Measurements from ENCODE around the gene DLGAP3.
A peak's percentile ranks its signal among the peaks of the same experiment; 100 is the strongest.

The DLGAP3 gene

GRCh38 chr1:34918977-34919561, 10.4 kb downstream of the DLGAP3 start:
- H3K4me3 Mint-ChIP-seq = no peak overlapping the region
- no peaks in the 10 kb centered on the region for H3K4me1 Mint-ChIP-seq
- no peak for DNase-seq (ENCODE audit: low spot score in 2 of 2)
- H3K9me3 Mint-ChIP-seq = no peaks in the 10 kb centered on the region
- ATAC-seq = peak; percentile 31
- H3K27ac Mint-ChIP-seq = no peak overlapping the region
- no peaks in the 10 kb centered on the region for H3K36me3 Mint-ChIP-seq

- no peak for DNase-seq (ENCODE audit: low spot score in 2 of 2)
- no peak overlapping the region for H3K27ac Mint-ChIP-seq
Observed at GRCh38 chr1:34918386-34918976, 11.0 kb downstream of the DLGAP3 start.

GRCh38 chr1:34917017-34917416, 12.4 kb downstream of the DLGAP3 start:
- no peaks in the 10 kb centered on the region for H3K4me1 Mint-ChIP-seq
- ATAC-seq (no peak), DNase-seq (ENCODE audit: low spot score in 2 of 2) (no peak)
- H3K4me3 Mint-ChIP-seq = no peak overlapping the region
- H3K9me3 Mint-ChIP-seq = no peaks in the 10 kb centered on the region
- no peak overlapping the region for H3K27ac Mint-ChIP-seq
- no peaks in the 10 kb centered on the region for H3K36me3 Mint-ChIP-seq

More at GRCh38 chr1:34918386-34918976, 11.0 kb downstream of the DLGAP3 start:
- Mint-ChIP-seq H3K9me3 (no peaks in the 10 kb centered on the region), H3K36me3 (no peaks in the 10 kb centered on the region), H3K4me1 (no peaks in the 10 kb centered on the region), H3K4me3 (no peak overlapping the region)
- peak; percentile 15 for ATAC-seq

GRCh38 chr1:34916104-34916503, 13.3 kb downstream of the DLGAP3 start:
- Mint-ChIP-seq H3K27ac (no peak overlapping the region), H3K36me3 (no peaks in the 10 kb centered on the region), H3K9me3 (no peaks in the 10 kb centered on the region), H3K4me3 (no peak overlapping the region), H3K4me1 (no peaks in the 10 kb centered on the region)
- no peak for DNase-seq (ENCODE audit: low spot score in 2 of 2)
- ATAC-seq = no peak

GRCh38 chr1:34915521-34915920, 13.9 kb downstream of the DLGAP3 start:
- Mint-ChIP-seq H3K36me3 (no peaks in the 10 kb centered on the region), H3K27ac (no peak overlapping the region), H3K4me1 (no peaks in the 10 kb centered on the region), H3K9me3 (no peaks in the 10 kb centered on the region), H3K4me3 (no peak overlapping the region)
- DNase-seq (ENCODE audit: low spot score in 2 of 2) (no peak), ATAC-seq (no peak)

- H3K4me3 Mint-ChIP-seq = no peak overlapping the region
- no peaks in the 10 kb centered on the region for H3K36me3 Mint-ChIP-seq
- no peak overlapping the region for H3K27ac Mint-ChIP-seq
- H3K9me3 Mint-ChIP-seq = no peaks in the 10 kb centered on the region
- DNase-seq (ENCODE audit: low spot score in 2 of 2) (no peak), ATAC-seq (no peak)
- H3K4me1 Mint-ChIP-seq = no peaks in the 10 kb centered on the region
Observed at GRCh38 chr1:34914958-34915357, 14.5 kb downstream of the DLGAP3 start.

- no peaks in the 10 kb centered on the region for H3K4me1 Mint-ChIP-seq
- ATAC-seq (no peak), DNase-seq (ENCODE audit: low spot score in 2 of 2) (no peak)
- H3K36me3 Mint-ChIP-seq = no peaks in the 10 kb centered on the region
- no peak overlapping the region for H3K27ac Mint-ChIP-seq
- H3K4me3 Mint-ChIP-seq = no peak overlapping the region
- no peaks in the 10 kb centered on the region for H3K9me3 Mint-ChIP-seq
Observed at GRCh38 chr1:34911465-34911864, 18.0 kb downstream of the DLGAP3 start.

GRCh38 chr1:34910425-34910824, 19.0 kb downstream of the DLGAP3 start:
- Mint-ChIP-seq H3K27ac (no peak overlapping the region), H3K4me3 (no peak overlapping the region), H3K9me3 (no peaks in the 10 kb centered on the region), H3K4me1 (no peaks in the 10 kb centered on the region), H3K36me3 (no peaks in the 10 kb centered on the region)
- ATAC-seq (no peak), DNase-seq (ENCODE audit: low spot score in 2 of 2) (no peak)

- no peak overlapping the region for H3K4me3 Mint-ChIP-seq
- no peaks in the 10 kb centered on the region for H3K9me3 Mint-ChIP-seq
- no peak for ATAC-seq
- no peak for DNase-seq (ENCODE audit: low spot score in 2 of 2)
- H3K4me1 Mint-ChIP-seq = no peaks in the 10 kb centered on the region
- H3K27ac Mint-ChIP-seq = no peak overlapping the region
- H3K36me3 Mint-ChIP-seq = no peaks in the 10 kb centered on the region
Observed at GRCh38 chr1:34908369-34908768, 21.1 kb downstream of the DLGAP3 start.

- Mint-ChIP-seq H3K36me3 (no peaks in the 10 kb centered on the region), H3K27ac (no peak overlapping the region), H3K4me3 (no peak overlapping the region), H3K9me3 (no peaks in the 10 kb centered on the region), H3K4me1 (no peaks in the 10 kb centered on the region)
- DNase-seq (ENCODE audit: low spot score in 2 of 2) = no peak
- no peak for ATAC-seq
Observed at GRCh38 chr1:34907487-34908090, 21.9 kb downstream of the DLGAP3 start.

- no peaks in the 10 kb centered on the region for H3K4me1 Mint-ChIP-seq
- no peaks in the 10 kb centered on the region for H3K9me3 Mint-ChIP-seq
- DNase-seq (ENCODE audit: low spot score in 2 of 2) (no peak), ATAC-seq (no peak)
- no peaks in the 10 kb centered on the region for H3K36me3 Mint-ChIP-seq
- H3K4me3 Mint-ChIP-seq = no peak overlapping the region
- no peak overlapping the region for H3K27ac Mint-ChIP-seq
Observed at GRCh38 chr1:34906756-34907155, 22.7 kb downstream of the DLGAP3 start.

GRCh38 chr1:34906222-34906621, 23.2 kb downstream of the DLGAP3 start:
- no peaks in the 10 kb centered on the region for H3K36me3 Mint-ChIP-seq
- DNase-seq (ENCODE audit: low spot score in 2 of 2) = no peak
- H3K4me1 Mint-ChIP-seq = no peaks in the 10 kb centered on the region
- H3K4me3 Mint-ChIP-seq = no peak overlapping the region
- no peak overlapping the region for H3K27ac Mint-ChIP-seq
- no peaks in the 10 kb centered on the region for H3K9me3 Mint-ChIP-seq
- no peak for ATAC-seq

GRCh38 chr1:34905098-34905459, 24.4 kb downstream of the DLGAP3 start:
- Mint-ChIP-seq H3K9me3 (no peaks in the 10 kb centered on the region), H3K4me1 (no peaks in the 10 kb centered on the region)
- no peak for ATAC-seq

GRCh38 chr1:34904236-34905097, 25.0 kb downstream of the DLGAP3 start:
- no peak overlapping the region for H3K27ac Mint-ChIP-seq
- no peak for ATAC-seq
- no peak for DNase-seq (ENCODE audit: low spot score in 2 of 2)
- no peaks in the 10 kb centered on the region for H3K36me3 Mint-ChIP-seq
- H3K4me3 Mint-ChIP-seq = no peak overlapping the region
- H3K4me1 Mint-ChIP-seq = no peaks in the 10 kb centered on the region
- no peaks in the 10 kb centered on the region for H3K9me3 Mint-ChIP-seq

More at GRCh38 chr1:34905098-34905459, 24.4 kb downstream of the DLGAP3 start:
- Mint-ChIP-seq H3K27ac (no peak overlapping the region), H3K36me3 (no peaks in the 10 kb centered on the region), H3K4me3 (no peak overlapping the region)
- no peak for DNase-seq (ENCODE audit: low spot score in 2 of 2)

GRCh38 chr1:34901919-34902318, 27.5 kb downstream of the DLGAP3 start:
- ATAC-seq (no peak), DNase-seq (ENCODE audit: low spot score in 2 of 2) (no peak)
- Mint-ChIP-seq H3K9me3 (no peaks in the 10 kb centered on the region), H3K36me3 (no peaks in the 10 kb centered on the region), H3K27ac (no peak overlapping the region), H3K4me1 (no peaks in the 10 kb centered on the region), H3K4me3 (no peak overlapping the region)

All from stimulated activated effector memory CD8-positive, alpha-beta T cell treated with anti-CD3 and anti-CD28 coated beads, Interleukin-12 subunit alpha, Interleukin-12 subunit beta, amount 100 ng/mL, for 72 hours (primary cell).